Neuronal stem cell (in vitro differentiated cells): Measurements from ENCODE around the gene ERGIC2.

Experiments used
- DNase-seq: peaks from one replicate; pipeline ENCODE4 v3.0.0-alpha.2; 2013; ENCODE audit warnings: low spot score
- H2AFZ ChIP-seq: one replicate; pipeline ENCODE4 v1.6.1; 2013; ENCODE audit warnings: mild to moderate bottlenecking, low read length, inconsistent platforms
- H2AK5ac ChIP-seq: 2 replicates; pipeline ENCODE4 v1.6.1; 2013; ENCODE audit warnings: low read depth, mild to moderate bottlenecking, inconsistent platforms, low read length, moderate library complexity, mixed read lengths
- H2BK120ac ChIP-seq: 2 replicates; pipeline ENCODE4 v1.6.1; 2013; ENCODE audit warnings: low read depth, mild to moderate bottlenecking, inconsistent platforms, low read length, moderate library complexity, mixed read lengths
- H2BK12ac ChIP-seq: one replicate; pipeline ENCODE4 v1.6.1; 2013; ENCODE audit warnings: low read length, inconsistent platforms
- H2BK15ac ChIP-seq: 2 replicates; pipeline ENCODE4 v1.6.1; 2013; ENCODE audit warnings: mild to moderate bottlenecking, low read length, inconsistent platforms, mixed read lengths
- H2BK5ac ChIP-seq: one replicate; pipeline ENCODE4 v1.6.1; 2013; ENCODE audit warnings: inconsistent platforms, mild to moderate bottlenecking, low read length, moderate library complexity
- H3K14ac ChIP-seq: one replicate; pipeline ENCODE4 v1.6.1; 2013; ENCODE audit warnings: low read length, inconsistent platforms
- H3K18ac ChIP-seq: 2 replicates; pipeline ENCODE4 v1.6.1; 2013; ENCODE audit warnings: low read length, inconsistent platforms
- H3K23ac ChIP-seq: 2 replicates; pipeline ENCODE4 v1.6.1; 2013; ENCODE audit warnings: low read depth, mild to moderate bottlenecking, mixed read lengths, low read length, inconsistent platforms; ENCODE audit not compliant: poor library complexity
- H3K27ac ChIP-seq: replicated peaks from 3 replicates; pipeline ENCODE4 v1.5.1; 2013; ENCODE audit warnings: low read length, inconsistent platforms
- H3K27me3 ChIP-seq, 3 experiments: 2 replicates each; pipeline ENCODE4 v1.6.1; 2013; ENCODE audit warnings: low read length in 3 of 3, mild to moderate bottlenecking in 2 of 3, inconsistent platforms in 1 of 3, low read depth in 1 of 3, mixed read lengths in 1 of 3, moderate library complexity in 1 of 3; ENCODE audit not compliant: control insufficient read depth in 3 of 3, insufficient read depth in 3 of 3
- H3K36me3 ChIP-seq, 2 donors: replicated peaks in 1 of 2; 2 replicates each; pipeline ENCODE4 v1.6.1; 2013; ENCODE audit warnings: low read length in 2 of 2; ENCODE audit not compliant: control insufficient read depth in 2 of 2, insufficient read depth in 2 of 2
- H3K4ac ChIP-seq: 2 replicates; pipeline ENCODE4 v1.6.1; 2013; ENCODE audit warnings: inconsistent platforms, mild to moderate bottlenecking, low read length, moderate library complexity
- H3K4me1 ChIP-seq, 2 donors: 1 replicate in 1 of 2; 2 replicates in 1 of 2; pipeline ENCODE4 v1.6.1; 2013; ENCODE audit warnings: low read length in 2 of 2, low read depth in 1 of 2; ENCODE audit not compliant: control insufficient read depth in 2 of 2, insufficient read depth in 1 of 2
- H3K4me2 ChIP-seq: one replicate; pipeline ENCODE4 v1.6.1; 2013; ENCODE audit warnings: mild to moderate bottlenecking, low read length, inconsistent platforms; ENCODE audit not compliant: insufficient read depth, poor library complexity, severe bottlenecking
- H3K4me3 ChIP-seq, 2 donors: 2 replicates each; pipeline ENCODE4 v1.5.1; 2013; ENCODE audit warnings: low read length in 2 of 2, mild to moderate bottlenecking in 2 of 2, inconsistent platforms in 1 of 2, moderate library complexity in 1 of 2
- H3K79me1 ChIP-seq: one replicate; pipeline ENCODE4 v1.6.1; 2013; ENCODE audit warnings: low read depth, mild to moderate bottlenecking, inconsistent platforms, low read length, moderate library complexity
- H3K9ac ChIP-seq: one replicate; pipeline ENCODE4 v1.6.1; 2013; ENCODE audit warnings: mild to moderate bottlenecking, low read depth, low read length, inconsistent platforms; ENCODE audit not compliant: poor library complexity
- H3K9me3 ChIP-seq, 2 donors: replicated peaks in 1 of 2; 2 replicates each; pipeline versions ENCODE3 to v1.6.1; 2013; ENCODE audit warnings: low read length in 2 of 2, mild to moderate bottlenecking in 2 of 2, inconsistent platforms in 1 of 2, low read depth in 1 of 2, mixed read lengths in 1 of 2, moderate library complexity in 1 of 2; ENCODE audit not compliant: control insufficient read depth in 2 of 2, insufficient read depth in 1 of 2
- H4K8ac ChIP-seq: one replicate; pipeline ENCODE4 v1.6.1; 2013; ENCODE audit warnings: low read depth, mild to moderate bottlenecking, inconsistent platforms, low read length, moderate library complexity
- H4K91ac ChIP-seq: one replicate; pipeline ENCODE4 v1.6.1; 2013; ENCODE audit warnings: low read length, low read depth, mild to moderate bottlenecking, inconsistent platforms; ENCODE audit not compliant: poor library complexity
- WGBS, 2 donors: extraction: QIAGEN DNeasy Blood & Tissue Kit; methylation state at CpG; one replicate each; pipeline ENCODE4 v1.1.7; 2013; ENCODE audit warnings: missing lambda C conversion rate in 2 of 2, mixed read lengths in 1 of 2; ENCODE audit not compliant: insufficient read length in 2 of 2, insufficient replicate concordance in 1 of 2; ENCODE audit errors: extremely low coverage in 2 of 2; 5-methylcytosine and 5-hydroxymethylcytosine counted together

ERGIC2 gene

DNA sequence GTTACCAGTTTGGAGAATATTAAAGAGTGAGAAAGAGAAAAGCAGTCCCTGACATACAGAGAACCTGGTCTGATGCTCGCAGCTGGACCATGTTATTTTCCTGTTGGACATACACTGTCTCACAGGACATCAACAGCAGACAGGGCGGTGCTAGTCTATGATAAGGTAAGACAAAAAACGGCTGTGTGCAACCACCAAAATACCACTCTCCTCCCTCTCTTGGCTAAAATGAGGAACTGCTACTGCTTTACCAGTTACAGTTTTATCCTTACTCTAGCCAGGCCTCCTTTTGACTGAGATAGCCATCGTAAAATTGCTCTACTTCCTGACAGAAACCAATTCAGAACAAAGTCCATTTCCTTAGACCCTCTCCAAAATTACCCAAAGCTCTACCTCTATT lies 47.0 kb upstream of the ERGIC2 start:
- no peak overlapping the region for H4K8ac ChIP-seq
- no peak overlapping the region for H3K23ac ChIP-seq
- H3K4me2 ChIP-seq, result no peak overlapping the region
- no peak overlapping the region for H2AK5ac ChIP-seq
- H3K18ac ChIP-seq, result no peak overlapping the region
- H2BK5ac ChIP-seq, result no peak overlapping the region
- no peak overlapping the region for H3K4me3 ChIP-seq
- H3K14ac ChIP-seq, result no peak overlapping the region
- H3K4ac ChIP-seq, result no peak overlapping the region
- no peaks in the 10 kb centered on the region for H3K27me3 ChIP-seq
- no peaks in the 10 kb centered on the region for H3K9me3 ChIP-seq
- no CpG with 5 or more reads among the region's 4 CpGs for WGBS, 2 donors
- no peak overlapping the region for H3K9ac ChIP-seq
- no peaks in the 10 kb centered on the region for H3K36me3 ChIP-seq
- no peak overlapping the region for H2BK15ac ChIP-seq
- H4K91ac ChIP-seq, result no peak overlapping the region
- H3K4me1 ChIP-seq, result peaks cover 0 to 6% of the 10 kb centered on the region in 2 donors
- no peak overlapping the region for H2BK12ac ChIP-seq
- no peak overlapping the region for H2BK120ac ChIP-seq
- H2AFZ ChIP-seq, result no peak overlapping the region
- no peak overlapping the region for H3K27ac ChIP-seq
- H3K79me1 ChIP-seq, result no peaks in the 10 kb centered on the region
- DNase-seq, result no peak

DNA sequence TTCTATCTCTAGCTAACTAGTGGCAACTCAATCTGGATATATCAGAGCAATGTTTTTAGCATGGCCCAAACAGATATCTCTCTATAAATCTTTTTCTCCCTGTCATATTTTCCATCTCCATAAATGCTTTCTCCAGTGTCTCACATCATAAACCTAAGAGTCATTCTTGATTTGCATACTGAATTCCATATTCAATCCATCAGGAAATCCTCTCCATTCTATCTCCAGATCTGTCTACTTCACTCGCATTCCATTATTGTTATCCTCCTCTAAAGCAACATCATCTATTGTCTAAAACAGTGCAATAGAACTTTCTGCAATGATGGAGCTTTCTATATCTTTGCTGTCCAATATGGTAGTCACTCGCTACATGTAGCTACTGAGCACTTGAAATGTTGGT lies 45.5 kb upstream of the ERGIC2 start:
- no peak overlapping the region for H4K8ac ChIP-seq
- H2BK15ac ChIP-seq, result no peak overlapping the region
- H2AFZ ChIP-seq, result no peak overlapping the region
- DNase-seq, result no peak
- no peaks in the 10 kb centered on the region for H3K27me3 ChIP-seq
- no peak overlapping the region for H2BK5ac ChIP-seq
- no peaks in the 10 kb centered on the region for H3K36me3 ChIP-seq
- H3K9ac ChIP-seq, result no peak overlapping the region
- no peaks in the 10 kb centered on the region for H3K9me3 ChIP-seq
- no peak overlapping the region for H2BK120ac ChIP-seq
- H4K91ac ChIP-seq, result no peak overlapping the region
- WGBS, 2 donors, result no CpG with 5 or more reads among the region's 2 CpGs
- no peak overlapping the region for H3K18ac ChIP-seq
- no peak overlapping the region for H2AK5ac ChIP-seq
- no peaks in the 10 kb centered on the region for H3K79me1 ChIP-seq
- peaks cover 0 to 6% of the 10 kb centered on the region in 2 donors for H3K4me1 ChIP-seq
- H3K4me2 ChIP-seq, result no peak overlapping the region
- H3K27ac ChIP-seq, result no peak overlapping the region
- no peak overlapping the region for H3K14ac ChIP-seq
- no peak overlapping the region for H3K23ac ChIP-seq
- H3K4ac ChIP-seq, result no peak overlapping the region
- H3K4me3 ChIP-seq, result no peak overlapping the region
- H2BK12ac ChIP-seq, result no peak overlapping the region

DNA sequence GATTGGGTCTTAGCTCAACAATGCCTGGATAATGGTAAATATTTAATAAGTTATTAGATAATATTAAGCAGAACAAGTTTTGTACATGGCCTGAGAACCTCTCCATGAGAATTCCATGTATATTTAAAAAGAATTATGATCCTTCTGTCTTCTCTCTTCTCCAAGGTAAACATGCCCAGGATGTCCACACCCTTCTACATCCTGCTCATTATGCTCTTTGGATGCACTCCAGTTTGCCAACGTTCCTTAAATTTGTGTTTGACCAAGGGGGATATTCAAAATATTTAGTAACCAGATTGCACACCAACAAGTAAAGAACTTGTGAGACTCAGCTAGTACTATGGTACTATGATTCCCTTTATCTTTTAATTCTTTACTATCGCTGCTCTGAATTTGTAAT lies 44.8 kb upstream of the ERGIC2 start:
- Histone ChIP-seq H2BK120ac (no peak overlapping the region), H3K4me3 (no peak overlapping the region), H3K36me3 (no peaks in the 10 kb centered on the region), H3K14ac (no peak overlapping the region), H3K9me3 (no peaks in the 10 kb centered on the region), H3K79me1 (no peaks in the 10 kb centered on the region), H3K23ac (no peak overlapping the region), H2AK5ac (no peak overlapping the region), H3K4ac (no peak overlapping the region), H4K91ac (no peak overlapping the region), H3K27ac (no peak overlapping the region), H3K27me3 (no peaks in the 10 kb centered on the region), H2BK12ac (no peak overlapping the region), H2AFZ (no peak overlapping the region), H3K18ac (no peak overlapping the region), H3K4me2 (no peak overlapping the region), H2BK15ac (no peak overlapping the region), H2BK5ac (no peak overlapping the region), H3K4me1 (peaks cover 0 to 6% of the 10 kb centered on the region in 2 donors), H3K9ac (no peak overlapping the region), H4K8ac (no peak overlapping the region)
- DNase-seq, result no peak
- WGBS, 2 donors, result no CpG with 5 or more reads among the region's 2 CpGs

DNA sequence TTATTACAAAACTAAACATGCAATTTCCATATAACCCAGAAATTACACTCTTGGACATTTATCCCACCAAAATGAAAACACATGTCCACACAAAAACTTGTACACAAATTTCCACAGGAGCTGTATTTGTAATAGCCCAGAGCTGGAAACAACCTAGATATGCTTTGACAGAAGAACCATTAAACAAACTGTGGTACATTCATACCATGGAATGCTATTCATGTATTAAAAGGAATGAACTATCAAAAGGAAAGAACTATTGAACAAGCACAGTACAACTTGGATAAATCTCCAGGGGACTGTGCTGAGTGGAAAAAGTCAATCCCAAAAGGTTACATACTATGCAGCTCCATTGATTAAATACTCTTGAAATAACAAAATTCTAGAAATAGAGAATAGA lies 35.8 kb upstream of the ERGIC2 start:
- no peaks in the 10 kb centered on the region for H3K79me1 ChIP-seq
- no peaks in the 10 kb centered on the region for H3K27me3 ChIP-seq
- H2AK5ac ChIP-seq, result no peak overlapping the region
- H2BK120ac ChIP-seq, result no peak overlapping the region
- H2BK5ac ChIP-seq, result no peak overlapping the region
- DNase-seq, result no peak
- no peak overlapping the region for H2AFZ ChIP-seq
- H3K9ac ChIP-seq, result no peak overlapping the region
- no peaks in the 10 kb centered on the region for H3K4me1 ChIP-seq
- H3K14ac ChIP-seq, result no peak overlapping the region
- no peak overlapping the region for H2BK12ac ChIP-seq
- H3K4me2 ChIP-seq, result no peak overlapping the region
- H2BK15ac ChIP-seq, result no peak overlapping the region
- no peak overlapping the region for H4K91ac ChIP-seq
- H3K36me3 ChIP-seq, result no peaks in the 10 kb centered on the region
- H3K27ac ChIP-seq, result no peak overlapping the region
- no peak overlapping the region for H3K4ac ChIP-seq
- no peak overlapping the region for H3K4me3 ChIP-seq
- H4K8ac ChIP-seq, result no peak overlapping the region
- no peak overlapping the region for H3K18ac ChIP-seq
- H3K9me3 ChIP-seq, result no peaks in the 10 kb centered on the region
- no peak overlapping the region for H3K23ac ChIP-seq
